ENCODE measurements around the gene NHERF1.

Gene NHERF1

GRCh38 chr17:74796211-74796610, 47.8 kb downstream of the NHERF1 start:
- no peak for TF ChIP-seq FOXP2 (optimal IDR thresholded peaks at IDR 0.05; ENCODE audit: borderline replicate concordance, extremely low read depth, extremely low read length, insufficient read depth)
- TF ChIP-seq POLR2AphosphoS5 (IDR thresholded peaks at IDR 0.05; ENCODE audit: low read depth, low read length): no peak
- no peak for TF ChIP-seq TAF1 (IDR thresholded peaks at IDR 0.05; ENCODE audit: borderline replicate concordance, insufficient read depth, low read length)
- no peak for TF ChIP-seq SIN3A (IDR thresholded peaks at IDR 0.05; ENCODE audit: borderline replicate concordance, insufficient read depth, low read length)
- TF ChIP-seq, protein P1, sequence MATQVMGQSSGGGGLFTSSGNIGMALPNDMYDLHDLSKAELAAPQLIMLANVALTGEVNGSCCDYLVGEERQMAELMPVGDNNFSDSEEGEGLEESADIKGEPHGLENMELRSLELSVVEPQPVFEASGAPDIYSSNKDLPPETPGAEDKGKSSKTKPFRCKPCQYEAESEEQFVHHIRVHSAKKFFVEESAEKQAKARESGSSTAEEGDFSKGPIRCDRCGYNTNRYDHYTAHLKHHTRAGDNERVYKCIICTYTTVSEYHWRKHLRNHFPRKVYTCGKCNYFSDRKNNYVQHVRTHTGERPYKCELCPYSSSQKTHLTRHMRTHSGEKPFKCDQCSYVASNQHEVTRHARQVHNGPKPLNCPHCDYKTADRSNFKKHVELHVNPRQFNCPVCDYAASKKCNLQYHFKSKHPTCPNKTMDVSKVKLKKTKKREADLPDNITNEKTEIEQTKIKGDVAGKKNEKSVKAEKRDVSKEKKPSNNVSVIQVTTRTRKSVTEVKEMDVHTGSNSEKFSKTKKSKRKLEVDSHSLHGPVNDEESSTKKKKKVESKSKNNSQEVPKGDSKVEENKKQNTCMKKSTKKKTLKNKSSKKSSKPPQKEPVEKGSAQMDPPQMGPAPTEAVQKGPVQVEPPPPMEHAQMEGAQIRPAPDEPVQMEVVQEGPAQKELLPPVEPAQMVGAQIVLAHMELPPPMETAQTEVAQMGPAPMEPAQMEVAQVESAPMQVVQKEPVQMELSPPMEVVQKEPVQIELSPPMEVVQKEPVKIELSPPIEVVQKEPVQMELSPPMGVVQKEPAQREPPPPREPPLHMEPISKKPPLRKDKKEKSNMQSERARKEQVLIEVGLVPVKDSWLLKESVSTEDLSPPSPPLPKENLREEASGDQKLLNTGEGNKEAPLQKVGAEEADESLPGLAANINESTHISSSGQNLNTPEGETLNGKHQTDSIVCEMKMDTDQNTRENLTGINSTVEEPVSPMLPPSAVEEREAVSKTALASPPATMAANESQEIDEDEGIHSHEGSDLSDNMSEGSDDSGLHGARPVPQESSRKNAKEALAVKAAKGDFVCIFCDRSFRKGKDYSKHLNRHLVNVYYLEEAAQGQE (IDR thresholded peaks at IDR 0.05; ENCODE audit: insufficient read depth in 1 of 2, low read depth in 2 of 2, low read length in 2 of 2): no peak

DNA sequence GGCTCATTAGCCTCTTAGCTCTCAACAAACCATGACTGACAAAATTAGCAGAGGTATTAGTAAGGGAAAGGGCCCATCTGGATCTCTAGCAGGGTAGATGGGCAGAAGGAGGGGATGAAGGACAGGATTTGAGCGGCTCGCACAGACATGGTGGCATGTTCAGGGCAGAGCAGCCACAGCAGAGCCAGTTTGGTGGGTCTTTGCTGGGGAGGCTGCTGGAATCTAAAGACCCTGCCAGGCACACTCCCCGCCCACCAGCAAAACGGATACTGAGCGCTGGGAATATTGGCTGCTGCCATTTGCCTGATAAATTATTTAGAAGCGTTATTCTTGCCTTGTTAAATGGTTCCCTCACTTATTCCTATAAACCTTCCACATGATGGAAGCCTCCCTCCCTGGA, 48.4 kb downstream of the NHERF1 start:
- no peak for TF ChIP-seq POLR2AphosphoS5 (IDR thresholded peaks at IDR 0.05; ENCODE audit: low read depth, low read length)
- TF ChIP-seq TAF1 (IDR thresholded peaks at IDR 0.05; ENCODE audit: borderline replicate concordance, insufficient read depth, low read length): no peak
- TF ChIP-seq SIN3A (IDR thresholded peaks at IDR 0.05; ENCODE audit: borderline replicate concordance, insufficient read depth, low read length): no peak
- TF ChIP-seq, protein P1 (IDR thresholded peaks at IDR 0.05; ENCODE audit: insufficient read depth in 1 of 2, low read depth in 2 of 2, low read length in 2 of 2): no peak
- no peak for TF ChIP-seq FOXP2 (optimal IDR thresholded peaks at IDR 0.05; ENCODE audit: borderline replicate concordance, extremely low read depth, extremely low read length, insufficient read depth)

DNA sequence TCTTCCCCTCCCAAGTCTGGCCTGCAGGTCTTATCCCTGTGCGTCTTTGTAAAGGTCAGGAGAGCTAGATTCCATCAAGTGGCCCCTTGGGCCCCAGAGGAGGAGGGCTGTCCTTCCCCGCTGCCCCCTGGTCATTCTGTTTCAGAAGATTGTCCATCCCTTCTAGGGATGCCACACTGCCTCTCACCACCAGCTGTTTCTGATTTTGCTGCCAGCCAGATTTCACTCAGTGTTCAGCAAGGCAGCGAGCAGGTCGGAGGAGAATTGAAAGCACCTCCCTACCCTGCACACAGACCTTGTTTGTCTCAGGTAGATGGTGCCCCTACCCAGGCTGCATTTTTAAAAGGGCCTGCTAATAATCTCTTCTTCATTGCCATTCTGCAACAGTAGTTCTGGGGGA, 49.4 kb downstream of the NHERF1 start:
- TF ChIP-seq FOXP2 (optimal IDR thresholded peaks at IDR 0.05; ENCODE audit: borderline replicate concordance, extremely low read depth, extremely low read length, insufficient read depth) (no peak), SIN3A (IDR thresholded peaks at IDR 0.05; ENCODE audit: borderline replicate concordance, insufficient read depth, low read length) (no peak), POLR2AphosphoS5 (IDR thresholded peaks at IDR 0.05; ENCODE audit: low read depth, low read length) (no peak), TAF1 (IDR thresholded peaks at IDR 0.05; ENCODE audit: borderline replicate concordance, insufficient read depth, low read length) (no peak)
- TF ChIP-seq, protein P1 (IDR thresholded peaks at IDR 0.05; ENCODE audit: insufficient read depth in 1 of 2, low read depth in 2 of 2, low read length in 2 of 2): no peak

DNA sequence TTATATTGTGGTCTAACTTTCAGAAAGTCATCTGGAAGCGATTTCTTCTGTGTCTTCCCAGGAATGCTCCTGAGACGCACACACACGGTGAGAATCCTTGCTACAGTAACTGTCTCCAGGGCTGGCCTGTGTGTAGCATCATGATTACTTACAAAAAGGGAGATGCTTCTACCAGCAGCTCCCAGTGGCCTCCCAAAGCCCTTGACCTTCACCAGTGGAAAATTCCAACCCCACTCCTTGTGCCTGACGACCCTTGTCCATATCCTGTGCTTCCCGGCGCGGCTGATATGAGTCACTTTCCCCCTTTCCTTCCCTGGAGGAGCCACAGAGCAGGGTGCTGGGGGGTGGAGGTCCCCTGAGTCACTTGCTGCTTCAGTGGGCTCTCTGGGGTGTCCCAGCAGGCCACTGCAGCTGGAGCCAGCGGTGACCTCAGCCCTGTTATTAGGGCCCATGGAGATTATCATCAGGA, 49.8 kb downstream of the NHERF1 start:
- TF ChIP-seq TAF1 (IDR thresholded peaks at IDR 0.05; ENCODE audit: borderline replicate concordance, insufficient read depth, low read length) (no peak), SIN3A (IDR thresholded peaks at IDR 0.05; ENCODE audit: borderline replicate concordance, insufficient read depth, low read length) (no peak), POLR2AphosphoS5 (IDR thresholded peaks at IDR 0.05; ENCODE audit: low read depth, low read length) (no peak), FOXP2 (optimal IDR thresholded peaks at IDR 0.05; ENCODE audit: borderline replicate concordance, extremely low read depth, extremely low read length, insufficient read depth) (no peak)
- TF ChIP-seq, protein P1 (IDR thresholded peaks at IDR 0.05; ENCODE audit: insufficient read depth in 1 of 2, low read depth in 2 of 2, low read length in 2 of 2): no peak

GRCh38 chr17:74799097-74799496, 50.7 kb downstream of the NHERF1 start:
- TF ChIP-seq POLR2AphosphoS5 (IDR thresholded peaks at IDR 0.05; ENCODE audit: low read depth, low read length): no peak
- TF ChIP-seq TAF1 (IDR thresholded peaks at IDR 0.05; ENCODE audit: borderline replicate concordance, insufficient read depth, low read length): no peak
